ENCODE results near the gene TMEM145. TPM values are rescaled to one million over a fixed set of nuclear protein-coding genes. Genes with fewer than 3 reads are reported as not detected.

Gene TMEM145
- total RNA-seq, 1 experiment from 2014 or later: 1.5 TPM

DNA sequence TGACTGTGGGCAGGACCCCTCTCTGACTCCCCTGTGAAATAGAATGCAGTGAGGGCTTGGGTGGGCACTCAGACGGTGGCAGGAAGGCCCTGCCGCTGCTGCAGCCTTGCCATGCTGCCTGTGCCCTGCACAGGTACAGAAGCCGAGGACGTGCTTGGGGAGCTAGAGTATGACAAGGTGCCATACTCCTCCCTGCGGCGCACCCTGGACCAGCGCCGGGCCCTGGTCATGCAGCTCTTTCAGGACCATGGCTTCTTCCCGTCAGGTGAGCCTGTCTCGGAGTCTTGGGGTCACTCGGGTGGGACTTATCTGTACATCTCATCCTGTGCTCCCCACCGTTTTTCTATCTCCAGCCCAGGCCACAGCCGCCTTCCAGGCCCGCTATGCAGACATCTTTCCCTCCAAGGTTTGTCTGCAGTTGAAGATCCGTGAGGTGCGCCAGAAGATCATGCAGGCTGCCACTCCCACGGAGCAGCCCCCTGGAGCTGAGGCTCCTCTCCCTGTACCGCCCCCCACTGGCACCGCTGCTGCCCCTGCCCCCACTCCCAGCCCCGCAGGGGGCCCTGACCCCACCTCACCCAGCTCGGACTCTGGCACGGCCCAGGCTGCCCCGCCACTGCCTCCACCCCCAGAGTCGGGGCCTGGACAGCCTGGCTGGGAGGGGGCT, 18.5 kb upstream of the TMEM145 start:
- Mint-ChIP-seq H3K4me1 (ENCODE audit: low read depth, unreplicated experiment) (peaks cover 11% of the 10 kb centered on the region), H3K36me3 (ENCODE audit: insufficient read depth, unreplicated experiment) (peaks cover 56% of the 10 kb centered on the region), H3K9me3 (ENCODE audit: low read depth, unreplicated experiment) (no peaks in the 10 kb centered on the region), H3K27me3 (ENCODE audit: unreplicated experiment) (no peaks in the 10 kb centered on the region), H3K4me3 (ENCODE audit: low read depth, unreplicated experiment) (no peak overlapping the region), H3K27ac (ENCODE audit: unreplicated experiment) (no peak overlapping the region)
- CTCF ChIA-PET: interaction anchor here (0.5 to 1.2 kb wide), 4 partner anchors 22 to 90 kb away, joined by 3 to 4 read pairs (median 4); no protein-coding TSS in a partner anchor
- no TSS peak for BruUV-seq (replicated peaks)
- intact Hi-C loops (cut with micrococcal nuclease; ENCODE audit: unreplicated experiment): no loop called here
- TF ChIP-seq, protein P1, sequence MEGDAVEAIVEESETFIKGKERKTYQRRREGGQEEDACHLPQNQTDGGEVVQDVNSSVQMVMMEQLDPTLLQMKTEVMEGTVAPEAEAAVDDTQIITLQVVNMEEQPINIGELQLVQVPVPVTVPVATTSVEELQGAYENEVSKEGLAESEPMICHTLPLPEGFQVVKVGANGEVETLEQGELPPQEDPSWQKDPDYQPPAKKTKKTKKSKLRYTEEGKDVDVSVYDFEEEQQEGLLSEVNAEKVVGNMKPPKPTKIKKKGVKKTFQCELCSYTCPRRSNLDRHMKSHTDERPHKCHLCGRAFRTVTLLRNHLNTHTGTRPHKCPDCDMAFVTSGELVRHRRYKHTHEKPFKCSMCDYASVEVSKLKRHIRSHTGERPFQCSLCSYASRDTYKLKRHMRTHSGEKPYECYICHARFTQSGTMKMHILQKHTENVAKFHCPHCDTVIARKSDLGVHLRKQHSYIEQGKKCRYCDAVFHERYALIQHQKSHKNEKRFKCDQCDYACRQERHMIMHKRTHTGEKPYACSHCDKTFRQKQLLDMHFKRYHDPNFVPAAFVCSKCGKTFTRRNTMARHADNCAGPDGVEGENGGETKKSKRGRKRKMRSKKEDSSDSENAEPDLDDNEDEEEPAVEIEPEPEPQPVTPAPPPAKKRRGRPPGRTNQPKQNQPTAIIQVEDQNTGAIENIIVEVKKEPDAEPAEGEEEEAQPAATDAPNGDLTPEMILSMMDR (IDR thresholded peaks at IDR 0.05; ENCODE audit: unreplicated experiment): no peak
- no peak for DNase-seq

DNA sequence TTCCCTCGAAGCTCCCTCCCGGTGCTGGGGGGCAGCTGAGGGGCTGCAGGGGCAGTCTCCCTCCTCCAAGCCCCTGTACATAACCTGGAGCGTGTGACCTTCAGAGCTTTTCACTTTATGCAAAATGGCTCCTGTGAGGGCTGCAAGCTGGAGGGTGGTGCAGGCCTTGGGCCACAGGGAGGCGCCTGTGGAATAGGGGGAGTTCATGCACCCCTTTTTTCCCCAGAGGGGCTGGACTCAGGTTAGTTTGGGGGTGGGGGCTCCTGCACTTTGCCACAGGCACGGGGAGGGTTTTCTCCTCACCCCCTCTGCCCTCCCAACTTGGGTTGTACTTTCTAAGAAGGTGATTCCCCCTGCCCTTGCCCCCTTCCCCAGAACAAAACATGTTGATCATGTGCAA, 17.8 kb upstream of the TMEM145 start:
- TF ChIP-seq, protein P1 (IDR thresholded peaks at IDR 0.05; ENCODE audit: unreplicated experiment): no peak
- peaks cover 55% of the 10 kb centered on the region for H3K36me3 Mint-ChIP-seq (ENCODE audit: insufficient read depth, unreplicated experiment)
- no peak overlapping the region for H3K27ac Mint-ChIP-seq (ENCODE audit: unreplicated experiment)
- DNase-seq: no peak
- peaks cover 11% of the 10 kb centered on the region for H3K4me1 Mint-ChIP-seq (ENCODE audit: low read depth, unreplicated experiment)
- no peak overlapping the region for H3K4me3 Mint-ChIP-seq (ENCODE audit: low read depth, unreplicated experiment)
- no peaks in the 10 kb centered on the region for H3K27me3 Mint-ChIP-seq (ENCODE audit: unreplicated experiment)
- intact Hi-C loops (cut with micrococcal nuclease; ENCODE audit: unreplicated experiment): no loop called here
- BruUV-seq (replicated peaks): TSS peak; percentile 24
- CTCF ChIA-PET: interaction anchor here (0.5 to 1.2 kb wide), 3 partner anchors 23 to 52 kb away, joined by 3 to 4 read pairs (median 3); no protein-coding TSS in a partner anchor
- no peaks in the 10 kb centered on the region for H3K9me3 Mint-ChIP-seq (ENCODE audit: low read depth, unreplicated experiment)

DNA sequence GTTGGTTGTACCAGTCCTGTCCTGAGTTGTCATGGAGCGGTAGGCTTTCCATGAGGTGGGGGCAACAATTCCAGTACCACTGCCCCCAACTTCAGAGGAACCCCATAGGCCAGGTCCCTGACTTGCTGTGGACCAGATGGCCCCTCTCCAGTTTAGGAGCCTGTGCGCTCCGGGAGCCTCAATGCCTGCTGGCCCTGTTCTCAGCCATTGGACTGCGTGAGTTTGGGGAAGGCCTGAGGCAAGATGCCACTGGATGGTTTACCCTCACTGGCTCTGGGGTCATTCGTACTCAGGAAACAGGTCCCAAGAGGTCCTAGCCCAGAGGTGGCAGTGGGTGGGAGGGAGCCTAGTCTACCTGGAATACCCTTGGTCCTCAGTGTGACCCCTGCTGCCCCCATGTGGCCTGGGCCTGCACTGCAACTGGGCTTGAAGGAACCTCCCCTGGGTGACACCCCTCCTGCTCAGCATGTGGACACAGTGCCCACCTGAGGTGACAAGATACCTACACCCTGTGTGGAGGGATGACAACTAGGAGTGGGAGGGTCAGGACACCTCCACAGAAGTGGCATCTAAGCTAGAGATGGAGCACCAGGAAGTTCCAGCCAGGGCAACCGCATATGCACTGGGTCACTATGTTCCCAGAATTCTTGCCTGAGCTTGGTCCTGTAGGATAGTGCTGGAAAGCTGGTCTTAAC, 17.1 kb upstream of the TMEM145 start:
- H3K9me3 Mint-ChIP-seq (ENCODE audit: low read depth, unreplicated experiment): no peaks in the 10 kb centered on the region
- no peak overlapping the region for H3K27ac Mint-ChIP-seq (ENCODE audit: unreplicated experiment)
- H3K27me3 Mint-ChIP-seq (ENCODE audit: unreplicated experiment): no peaks in the 10 kb centered on the region
- CTCF ChIA-PET: no interaction called here
- intact Hi-C loops (cut with micrococcal nuclease; ENCODE audit: unreplicated experiment): no loop called here
- no TSS peak for BruUV-seq (replicated peaks)
- peaks cover 11% of the 10 kb centered on the region for H3K4me1 Mint-ChIP-seq (ENCODE audit: low read depth, unreplicated experiment)
- peaks cover 52% of the 10 kb centered on the region for H3K36me3 Mint-ChIP-seq (ENCODE audit: insufficient read depth, unreplicated experiment)
- DNase-seq: peak; percentile 97
- H3K4me3 Mint-ChIP-seq (ENCODE audit: low read depth, unreplicated experiment): no peak overlapping the region
- TF ChIP-seq, protein P1 (IDR thresholded peaks at IDR 0.05; ENCODE audit: unreplicated experiment): peak; percentile 99

DNA sequence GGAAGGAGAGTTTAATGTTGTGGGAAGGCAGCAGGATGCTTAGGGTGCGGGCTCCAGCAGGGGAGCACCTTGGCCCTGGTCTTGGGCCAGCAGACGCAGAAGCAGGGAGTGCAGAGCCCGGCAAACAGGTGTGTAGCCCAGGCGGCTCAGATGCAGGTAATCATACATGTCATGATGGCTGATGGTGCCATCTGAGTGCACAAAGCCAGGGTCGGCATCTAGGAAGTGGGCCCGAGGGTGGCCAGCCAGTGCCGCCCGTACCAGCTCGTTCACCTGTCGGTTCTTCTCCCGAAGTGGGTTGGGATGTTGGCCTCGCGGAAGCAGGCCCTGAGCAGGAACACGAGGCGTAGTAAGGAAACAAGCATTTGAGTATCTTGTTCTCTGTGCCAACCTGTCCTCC, 16.1 kb upstream of the TMEM145 start:
- peaks cover 2% of the 10 kb centered on the region for H3K4me1 Mint-ChIP-seq (ENCODE audit: low read depth, unreplicated experiment)
- H3K9me3 Mint-ChIP-seq (ENCODE audit: low read depth, unreplicated experiment): no peaks in the 10 kb centered on the region
- peaks cover 49% of the 10 kb centered on the region for H3K36me3 Mint-ChIP-seq (ENCODE audit: insufficient read depth, unreplicated experiment)
- TF ChIP-seq, protein P1 (IDR thresholded peaks at IDR 0.05; ENCODE audit: unreplicated experiment): no peak
- no peak for DNase-seq
- intact Hi-C loops (cut with micrococcal nuclease; ENCODE audit: unreplicated experiment): no loop called here
- no TSS peak for BruUV-seq (replicated peaks)
- CTCF ChIA-PET: no interaction called here
- no peak overlapping the region for H3K27ac Mint-ChIP-seq (ENCODE audit: unreplicated experiment)
- no peak overlapping the region for H3K4me3 Mint-ChIP-seq (ENCODE audit: low read depth, unreplicated experiment)
- H3K27me3 Mint-ChIP-seq (ENCODE audit: unreplicated experiment): no peaks in the 10 kb centered on the region

All from Calu3 (cell line).